ENCODE measurements around the gene DNASE1L1.

Gene DNASE1L1

GRCh38 chrX:154448484-154448883, 39.4 kb upstream of the DNASE1L1 start:
- no peak for TF ChIP-seq EZH2phosphoT487 (IDR thresholded peaks at IDR 0.05; ENCODE audit: borderline replicate concordance)
- TF ChIP-seq CTCF (conservative IDR thresholded peaks at IDR 0.05; ENCODE audit: low read length) = no peak
- no peaks in the 10 kb centered on the region for H3K36me3 ChIP-seq (ENCODE audit: insufficient read depth, low read length)

GRCh38 chrX:154446430-154446829, 37.4 kb upstream of the DNASE1L1 start:
- Histone ChIP-seq H3K27me3 (ENCODE audit: insufficient read depth, low read length, poor library complexity, severe bottlenecking) (no peaks in the 10 kb centered on the region), H3F3A (ENCODE audit: low read depth) (no peaks in the 10 kb centered on the region)

More at GRCh38 chrX:154448484-154448883, 39.4 kb upstream of the DNASE1L1 start:
- Histone ChIP-seq H3K4me2 (ENCODE audit: low read depth, low read length, poor library complexity, severe bottlenecking) (no peak overlapping the region), H3K27me3 (ENCODE audit: insufficient read depth, low read length, poor library complexity, severe bottlenecking) (no peaks in the 10 kb centered on the region), H3K9ac (ENCODE audit: low read depth, low read length, poor library complexity, severe bottlenecking) (no peak overlapping the region), H3K9me2 (replicated peaks; ENCODE audit: low read depth, low read length) (no peaks in the 10 kb centered on the region), H2AFZ (ENCODE audit: low read length) (no peak overlapping the region), H4K20me1 (ENCODE audit: insufficient read depth, low read length, poor library complexity, severe bottlenecking) (no peaks in the 10 kb centered on the region), H3K9me3 (ENCODE audit: insufficient read depth, low read depth, low read length) (no peaks in the 10 kb centered on the region), H3K79me2 (ENCODE audit: insufficient read depth, low read length) (peaks cover 9% of the 10 kb centered on the region; the same call in 1 of the 2 replicates), H3F3A (ENCODE audit: low read depth) (no peaks in the 10 kb centered on the region), H3K4me3 (ENCODE audit: low read length, poor library complexity, severe bottlenecking) (no peak overlapping the region), H3K4me1 (ENCODE audit: insufficient read depth, low read length, poor library complexity, severe bottlenecking) (no peaks in the 10 kb centered on the region)

GRCh38 chrX:154445776-154446175, 36.7 kb upstream of the DNASE1L1 start:
- no peaks in the 10 kb centered on the region for H3K9me3 ChIP-seq (ENCODE audit: insufficient read depth, low read depth, low read length)
- H3F3A ChIP-seq (ENCODE audit: low read depth) = no peaks in the 10 kb centered on the region
- H3K4me1 ChIP-seq (ENCODE audit: insufficient read depth, low read length, poor library complexity, severe bottlenecking) = no peaks in the 10 kb centered on the region
- H2AFZ ChIP-seq (ENCODE audit: low read length) = no peak overlapping the region
- no peaks in the 10 kb centered on the region; the same call in 1 of the 2 replicates for H3K36me3 ChIP-seq (ENCODE audit: insufficient read depth, low read length)
- no peak overlapping the region for H3K4me2 ChIP-seq (ENCODE audit: low read depth, low read length, poor library complexity, severe bottlenecking)
- H3K27me3 ChIP-seq (ENCODE audit: insufficient read depth, low read length, poor library complexity, severe bottlenecking) = no peaks in the 10 kb centered on the region
- TF ChIP-seq EZH2phosphoT487 (IDR thresholded peaks at IDR 0.05; ENCODE audit: borderline replicate concordance) (no peak), CTCF (conservative IDR thresholded peaks at IDR 0.05; ENCODE audit: low read length) (no peak)
- no peaks in the 10 kb centered on the region for H4K20me1 ChIP-seq (ENCODE audit: insufficient read depth, low read length, poor library complexity, severe bottlenecking)
- H3K9me2 ChIP-seq (replicated peaks; ENCODE audit: low read depth, low read length) = no peaks in the 10 kb centered on the region
- peaks cover 10% of the 10 kb centered on the region; the same call in 1 of the 2 replicates for H3K79me2 ChIP-seq (ENCODE audit: insufficient read depth, low read length)
- no peak overlapping the region for H3K4me3 ChIP-seq (ENCODE audit: low read length, poor library complexity, severe bottlenecking)
- H3K9ac ChIP-seq (ENCODE audit: low read depth, low read length, poor library complexity, severe bottlenecking) = no peak overlapping the region

More at GRCh38 chrX:154446430-154446829, 37.4 kb upstream of the DNASE1L1 start:
- Histone ChIP-seq H3K4me3 (ENCODE audit: low read length, poor library complexity, severe bottlenecking) (no peak overlapping the region), H3K79me2 (ENCODE audit: insufficient read depth, low read length) (peaks cover 9% of the 10 kb centered on the region; the same call in 1 of the 2 replicates), H3K36me3 (ENCODE audit: insufficient read depth, low read length) (no peaks in the 10 kb centered on the region; the same call in 1 of the 2 replicates), H3K4me1 (ENCODE audit: insufficient read depth, low read length, poor library complexity, severe bottlenecking) (no peaks in the 10 kb centered on the region), H3K9me2 (replicated peaks; ENCODE audit: low read depth, low read length) (no peaks in the 10 kb centered on the region), H3K9ac (ENCODE audit: low read depth, low read length, poor library complexity, severe bottlenecking) (no peak overlapping the region), H2AFZ (ENCODE audit: low read length) (no peak overlapping the region), H3K9me3 (ENCODE audit: insufficient read depth, low read depth, low read length) (no peaks in the 10 kb centered on the region), H3K4me2 (ENCODE audit: low read depth, low read length, poor library complexity, severe bottlenecking) (no peak overlapping the region), H4K20me1 (ENCODE audit: insufficient read depth, low read length, poor library complexity, severe bottlenecking) (no peaks in the 10 kb centered on the region)
- TF ChIP-seq EZH2phosphoT487 (IDR thresholded peaks at IDR 0.05; ENCODE audit: borderline replicate concordance) (no peak), CTCF (conservative IDR thresholded peaks at IDR 0.05; ENCODE audit: low read length) (no peak)
